MM.1S (cell line): Measurements from ENCODE around the gene OGDHL.
"Not testable (repeated sequence)": the region's sequence is repeated elsewhere in the genome, so short reads cannot be mapped to it uniquely, and the experiment has no call there.

Experiments used
- DNase-seq: peaks from one replicate; pipeline ENCODE4 v3.0.0-alpha.2; 2015
- H2AFZ ChIP-seq: fragments of 300-600 bp; sonication (generic); 2 replicates; pipeline ENCODE4 v1.6.0; 2016; ENCODE audit warnings: antibody characterized with exemption, low read length
- H3F3A ChIP-seq: fragments of 300-600 bp; sonication (generic); 2 replicates; pipeline ENCODE4 v1.6.1; 2016; ENCODE audit warnings: mild to moderate bottlenecking, antibody characterized with exemption, low read length, moderate library complexity, mixed read lengths; ENCODE audit not compliant: insufficient read depth
- H3K27ac ChIP-seq: fragments of 300-600 bp; sonication (generic); 2 replicates; pipeline ENCODE4 v1.5.1; 2016; ENCODE audit warnings: mild to moderate bottlenecking, low read length
- H3K27me3 ChIP-seq: fragments of 300-600 bp; sonication (generic); replicated peaks from 2 replicates; pipeline ENCODE4 v1.6.0; 2016; ENCODE audit warnings: low read length; ENCODE audit not compliant: insufficient read depth
- H3K36me3 ChIP-seq: fragments of 300-600 bp; sonication (generic); replicated peaks from 2 replicates; pipeline ENCODE4 v1.6.1; 2016; ENCODE audit warnings: mild to moderate bottlenecking, low read length, mixed read lengths; ENCODE audit not compliant: insufficient read depth
- H3K4me1 ChIP-seq: fragments of 300-600 bp; sonication (generic); 2 replicates; pipeline ENCODE4 v1.6.1; 2016; ENCODE audit warnings: low read length, mixed read lengths
- H3K4me2 ChIP-seq: fragments of 300-600 bp; sonication (generic); 2 replicates; pipeline ENCODE4 v1.6.0; 2016; ENCODE audit warnings: low read depth, low read length
- H3K4me3 ChIP-seq: fragments of 300-600 bp; sonication (generic); 2 replicates; pipeline ENCODE4 v1.5.1; 2016; ENCODE audit warnings: low read length, mixed read lengths
- H3K79me2 ChIP-seq: fragments of 300-600 bp; sonication (generic); 2 replicates; pipeline ENCODE4 v1.6.1; 2016; ENCODE audit warnings: mixed run types, low read length, mixed read lengths
- H3K9ac ChIP-seq: fragments of 300-600 bp; sonication (generic); 2 replicates; pipeline ENCODE4 v1.6.1; 2016; ENCODE audit warnings: low read length, mixed read lengths
- H3K9me2 ChIP-seq: fragments of 300-600 bp; sonication (generic); replicated peaks from 2 replicates; pipeline ENCODE4 v1.6.1; 2016; ENCODE audit warnings: mild to moderate bottlenecking, low read length, mixed read lengths; ENCODE audit not compliant: insufficient read depth
- H3K9me3 ChIP-seq: fragments of 300-600 bp; sonication (generic); replicated peaks from 2 replicates; pipeline ENCODE4 v1.6.1; 2016; ENCODE audit warnings: mild to moderate bottlenecking, low read length, mixed read lengths; ENCODE audit not compliant: insufficient read depth
- H4K20me1 ChIP-seq: fragments of 300-600 bp; sonication (generic); 2 replicates; pipeline ENCODE4 v1.6.1; 2016; ENCODE audit warnings: mild to moderate bottlenecking, low read length, moderate library complexity, mixed read lengths; ENCODE audit not compliant: insufficient read depth
- CTCF ChIP-seq: fragments of 300-600 bp; sonication (generic); IDR thresholded peaks from 2 replicates; pipeline ENCODE4 v1.5.1; 2016; ENCODE audit warnings: antibody characterized with exemption, low read length, mixed read lengths
- EZH2 ChIP-seq: fragments of 300-600 bp; sonication (generic); optimal IDR thresholded peaks from 2 replicates; pipeline ENCODE3; 2017; ENCODE audit warnings: low read depth, mild to moderate bottlenecking, antibody characterized with exemption, low read length, mixed read lengths
- EZH2phosphoT487 ChIP-seq: fragments of 300-600 bp; sonication (generic); IDR thresholded peaks from 2 replicates; pipeline ENCODE4 v1.6.1; 2018; ENCODE audit warnings: antibody characterized with exemption, low read length

OGDHL gene

GRCh38 chr10:49781247-49781646 is 19.1 kb upstream of the OGDHL start:
- no peaks in the 10 kb centered on the region for H3K79me2 ChIP-seq
- H3K4me1 ChIP-seq, result no peaks in the 10 kb centered on the region
- H3K4me2 ChIP-seq, result no peak overlapping the region
- H3K9ac ChIP-seq, result no peak overlapping the region
- no peak overlapping the region for H3K4me3 ChIP-seq
- no peak overlapping the region for H3K27ac ChIP-seq
- H3K27me3 ChIP-seq, result no peaks in the 10 kb centered on the region
- no peak overlapping the region for H2AFZ ChIP-seq
- H3K9me3 ChIP-seq, result no peaks in the 10 kb centered on the region
- H4K20me1 ChIP-seq, result no peaks in the 10 kb centered on the region
- H3K9me2 ChIP-seq, result no peaks in the 10 kb centered on the region
- DNase-seq, result no peak
- H3F3A ChIP-seq, result no peaks in the 10 kb centered on the region
- TF ChIP-seq EZH2 (no peak), CTCF (no peak)
- H3K36me3 ChIP-seq, result no peaks in the 10 kb centered on the region

- H2AFZ ChIP-seq, result no peak overlapping the region
- H3F3A ChIP-seq, result no peaks in the 10 kb centered on the region
- H3K4me3 ChIP-seq, result no peak overlapping the region
- no peaks in the 10 kb centered on the region for H3K4me1 ChIP-seq
- H3K9ac ChIP-seq, result no peak overlapping the region
- H3K4me2 ChIP-seq, result no peak overlapping the region
- no peaks in the 10 kb centered on the region for H3K79me2 ChIP-seq
- no peak for DNase-seq
- no peak for TF ChIP-seq EZH2phosphoT487
- TF ChIP-seq EZH2, result no peak
- H3K27ac ChIP-seq, result no peak overlapping the region
- no peaks in the 10 kb centered on the region for H3K9me2 ChIP-seq
- no peaks in the 10 kb centered on the region for H4K20me1 ChIP-seq
- no peaks in the 10 kb centered on the region for H3K27me3 ChIP-seq
- H3K9me3 ChIP-seq, result no peaks in the 10 kb centered on the region
- H3K36me3 ChIP-seq, result no peaks in the 10 kb centered on the region
These were observed 16.1 kb upstream of the OGDHL start for GRCh38 chr10:49778197-49778596.

- Histone ChIP-seq H4K20me1 (no peaks in the 10 kb centered on the region), H3K4me3 (no peak overlapping the region), H3K4me1 (no peaks in the 10 kb centered on the region), H3K79me2 (no peaks in the 10 kb centered on the region), H3K9me2 (no peaks in the 10 kb centered on the region), H3K4me2 (no peak overlapping the region), H3K36me3 (no peaks in the 10 kb centered on the region), H3K9me3 (no peaks in the 10 kb centered on the region), H3K9ac (no peak overlapping the region), H3K27ac (no peak overlapping the region), H3F3A (no peaks in the 10 kb centered on the region), H3K27me3 (no peaks in the 10 kb centered on the region), H2AFZ (no peak overlapping the region)
- TF ChIP-seq EZH2 (no peak), CTCF (no peak), EZH2phosphoT487 (no peak)
- DNase-seq, result no peak
These were observed 14.7 kb upstream of the OGDHL start for GRCh38 chr10:49776851-49777250.

- H3K9ac ChIP-seq, result no peak overlapping the region
- no peak overlapping the region for H3K27ac ChIP-seq
- no peaks in the 10 kb centered on the region for H3F3A ChIP-seq
- no peak overlapping the region for H2AFZ ChIP-seq
- TF ChIP-seq EZH2 (no peak), EZH2phosphoT487 (no peak), CTCF (no peak)
- no peaks in the 10 kb centered on the region for H3K9me3 ChIP-seq
- no peak overlapping the region for H3K4me2 ChIP-seq
- H3K4me1 ChIP-seq, result no peaks in the 10 kb centered on the region
- no peaks in the 10 kb centered on the region for H3K36me3 ChIP-seq
- H3K27me3 ChIP-seq, result no peaks in the 10 kb centered on the region
- H4K20me1 ChIP-seq, result no peaks in the 10 kb centered on the region
- H3K79me2 ChIP-seq, result no peaks in the 10 kb centered on the region
- no peak overlapping the region for H3K4me3 ChIP-seq
- H3K9me2 ChIP-seq, result no peaks in the 10 kb centered on the region
- no peak for DNase-seq
These were observed 12.9 kb upstream of the OGDHL start for GRCh38 chr10:49775014-49775413.

- not testable (repeated sequence) for H3K27ac ChIP-seq, H3K4me2 ChIP-seq, H2AFZ ChIP-seq, DNase-seq, H3K4me1 ChIP-seq, H3K27me3 ChIP-seq, H4K20me1 ChIP-seq, H3K79me2 ChIP-seq, H3F3A ChIP-seq, H3K9me3 ChIP-seq, H3K36me3 ChIP-seq, H3K9me2 ChIP-seq, H3K4me3 ChIP-seq, H3K9ac ChIP-seq
These were observed 10.8 kb upstream of the OGDHL start for GRCh38 chr10:49772944-49773343.

- H3K4me2 ChIP-seq, H3K27ac ChIP-seq, H3K9ac ChIP-seq, H3K79me2 ChIP-seq, H2AFZ ChIP-seq, H3K9me3 ChIP-seq, H3K4me1 ChIP-seq, H3K27me3 ChIP-seq, H3K9me2 ChIP-seq, H3F3A ChIP-seq, H4K20me1 ChIP-seq, H3K4me3 ChIP-seq, H3K36me3 ChIP-seq: not testable (repeated sequence)
- peak; percentile 18 for DNase-seq
These were observed 8.9 kb upstream of the OGDHL start for GRCh38 chr10:49771046-49771445.
